Measurements from ENCODE around the gene KRT1. TPM values are rescaled to one million over a fixed set of nuclear protein-coding genes. Genes with fewer than 3 reads are reported as not detected.

KRT1 gene
- total RNA-seq, 1 experiment from 2014 or later = not detected

GRCh38 chr12:52660934-52661499 is 19.2 kb downstream of the KRT1 start:
- no peak for DNase-seq (ENCODE audit: low spot score)

GRCh38 chr12:52659951-52660350 is 20.3 kb downstream of the KRT1 start:
- no peak for DNase-seq (ENCODE audit: low spot score)

- no peak for DNase-seq (ENCODE audit: low spot score)
These were observed 20.8 kb downstream of the KRT1 start for GRCh38 chr12:52659395-52659794.

- DNase-seq (ENCODE audit: low spot score) = no peak
These were observed 22.0 kb downstream of the KRT1 start for GRCh38 chr12:52658196-52658595.

- DNase-seq (ENCODE audit: low spot score) = no peak
These were observed 22.8 kb downstream of the KRT1 start for GRCh38 chr12:52657250-52657902.

GRCh38 chr12:52656616-52657015 is 23.6 kb downstream of the KRT1 start:
- no peak for DNase-seq (ENCODE audit: low spot score)

GRCh38 chr12:52655720-52656124 is 24.5 kb downstream of the KRT1 start:
- no peak for DNase-seq (ENCODE audit: low spot score)

GRCh38 chr12:52655251-52655650 is 25.0 kb downstream of the KRT1 start:
- DNase-seq (ENCODE audit: low spot score) = no peak

- DNase-seq (ENCODE audit: low spot score) = no peak
These were observed 28.4 kb downstream of the KRT1 start, which contains the start of gene KRT2 for GRCh38 chr12:52651726-52652261. TSS of gene KRT2 (minus strand) at chr12:52652211. CDS start at chr12:52652142, 69 bp downstream.

- DNase-seq (ENCODE audit: low spot score) = no peak
These were observed 29.6 kb downstream of the KRT1 start for GRCh38 chr12:52650520-52651081.

- DNase-seq (ENCODE audit: low spot score) = no peak
These were observed 31.1 kb downstream of the KRT1 start for GRCh38 chr12:52649066-52649465.

GRCh38 chr12:52648012-52648550 is 32.1 kb downstream of the KRT1 start:
- DNase-seq (ENCODE audit: low spot score) = no peak

- no peak for DNase-seq (ENCODE audit: low spot score)
These were observed 32.6 kb downstream of the KRT1 start for GRCh38 chr12:52647601-52648000.

GRCh38 chr12:52646613-52647012 is 33.6 kb downstream of the KRT1 start:
- DNase-seq (ENCODE audit: low spot score) = no peak

- no peak for DNase-seq (ENCODE audit: low spot score)
These were observed 34.2 kb downstream of the KRT1 start for GRCh38 chr12:52645982-52646381.

GRCh38 chr12:52645120-52645761 is 35.0 kb downstream of the KRT1 start:
- no peak for DNase-seq (ENCODE audit: low spot score)

GRCh38 chr12:52644078-52644415 is 36.2 kb downstream of the KRT1 start:
- no peak for DNase-seq (ENCODE audit: low spot score)

- DNase-seq (ENCODE audit: low spot score) = no peak
These were observed 36.8 kb downstream of the KRT1 start for GRCh38 chr12:52643233-52644077.

GRCh38 chr12:52641468-52641867 is 38.7 kb downstream of the KRT1 start:
- no peak for DNase-seq (ENCODE audit: low spot score)

GRCh38 chr12:52637299-52637698 is 42.9 kb downstream of the KRT1 start:
- no peak for DNase-seq (ENCODE audit: low spot score)

- no peak for DNase-seq (ENCODE audit: low spot score)
These were observed 43.5 kb downstream of the KRT1 start for GRCh38 chr12:52636592-52637258.
